IPS-20b (cell line): Measurements from ENCODE around the gene ARHGAP15.

ENCODE experiments used
- H3K27ac ChIP-seq: one replicate; pipeline ENCODE4 v1.5.1; 2013; ENCODE audit warnings: low read length
- H3K27me3 ChIP-seq: 2 replicates; pipeline ENCODE4 v1.6.1; 2013; ENCODE audit warnings: mild to moderate bottlenecking, low read length, inconsistent platforms; ENCODE audit not compliant: insufficient read depth
- H3K36me3 ChIP-seq: 2 replicates; pipeline ENCODE4 v1.6.1; 2013; ENCODE audit warnings: low read depth, mild to moderate bottlenecking, inconsistent platforms, low read length, moderate library complexity; ENCODE audit not compliant: insufficient read depth
- H3K4me1 ChIP-seq: 2 replicates; pipeline ENCODE4 v1.6.1; 2013; ENCODE audit warnings: mild to moderate bottlenecking, control low read depth, inconsistent platforms, low read length, moderate library complexity; ENCODE audit not compliant: insufficient read depth
- H3K4me3 ChIP-seq: 2 replicates; pipeline ENCODE4 v1.5.1; 2013; ENCODE audit warnings: mild to moderate bottlenecking, low read length, inconsistent platforms
- H3K9ac ChIP-seq: 2 replicates; pipeline ENCODE4 v1.6.1; 2013; ENCODE audit warnings: low read depth, mild to moderate bottlenecking, inconsistent platforms, low read length, moderate library complexity
- H3K9me3 ChIP-seq: 2 replicates; pipeline ENCODE4 v1.6.1; 2013; ENCODE audit warnings: mild to moderate bottlenecking, low read depth, low read length, inconsistent platforms; ENCODE audit not compliant: insufficient read depth

The ARHGAP15 gene

DNA sequence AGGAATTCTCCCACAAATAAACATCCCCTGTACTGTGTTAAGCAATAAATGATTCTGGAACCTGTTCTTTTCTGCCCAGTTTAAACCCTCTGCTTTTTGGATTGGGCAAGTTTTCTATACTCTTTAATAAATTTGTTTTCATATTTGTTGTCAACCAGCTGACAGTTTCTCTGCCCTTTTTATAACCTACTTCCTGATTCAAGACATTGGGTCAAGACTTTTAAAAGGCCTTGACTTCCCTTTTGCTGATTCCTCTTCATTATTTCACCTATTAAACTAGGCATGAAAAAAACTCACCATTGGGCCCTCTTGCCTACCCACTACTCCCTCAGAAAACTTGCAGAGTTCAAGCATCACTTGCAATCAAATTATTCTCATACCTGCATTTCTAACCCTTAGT lies 459.5 kb downstream of the ARHGAP15 start:
- no peaks in the 10 kb centered on the region for H3K27me3 ChIP-seq
- H3K4me3 ChIP-seq = no peak overlapping the region
- no peaks in the 10 kb centered on the region for H3K9me3 ChIP-seq
- no peaks in the 10 kb centered on the region for H3K4me1 ChIP-seq
- H3K36me3 ChIP-seq = no peaks in the 10 kb centered on the region
- H3K27ac ChIP-seq = no peak overlapping the region
- H3K9ac ChIP-seq = no peak overlapping the region

DNA sequence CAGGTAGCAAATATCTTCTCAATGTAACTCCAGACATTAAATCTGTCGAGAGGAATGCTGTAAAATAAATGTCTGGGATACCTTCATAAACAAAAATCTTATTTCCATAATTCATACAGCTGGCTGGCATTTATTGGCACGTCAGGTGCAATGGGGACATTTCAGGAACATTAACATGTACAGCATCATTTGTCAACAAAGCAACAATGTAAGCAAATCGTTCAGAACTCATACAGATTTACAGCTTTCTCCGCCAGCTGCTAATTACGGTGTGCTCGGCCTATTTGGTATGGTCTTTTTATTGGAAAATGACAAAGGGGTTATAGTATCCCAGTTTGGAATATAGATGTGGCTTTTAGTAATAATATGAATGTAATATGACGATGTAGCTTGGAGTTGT lies 464.9 kb downstream of the ARHGAP15 start:
- H3K36me3 ChIP-seq = no peaks in the 10 kb centered on the region
- no peaks in the 10 kb centered on the region for H3K27me3 ChIP-seq
- H3K27ac ChIP-seq = no peak overlapping the region
- no peaks in the 10 kb centered on the region for H3K9me3 ChIP-seq
- no peaks in the 10 kb centered on the region for H3K4me1 ChIP-seq
- no peak overlapping the region for H3K9ac ChIP-seq
- H3K4me3 ChIP-seq = no peak overlapping the region

DNA sequence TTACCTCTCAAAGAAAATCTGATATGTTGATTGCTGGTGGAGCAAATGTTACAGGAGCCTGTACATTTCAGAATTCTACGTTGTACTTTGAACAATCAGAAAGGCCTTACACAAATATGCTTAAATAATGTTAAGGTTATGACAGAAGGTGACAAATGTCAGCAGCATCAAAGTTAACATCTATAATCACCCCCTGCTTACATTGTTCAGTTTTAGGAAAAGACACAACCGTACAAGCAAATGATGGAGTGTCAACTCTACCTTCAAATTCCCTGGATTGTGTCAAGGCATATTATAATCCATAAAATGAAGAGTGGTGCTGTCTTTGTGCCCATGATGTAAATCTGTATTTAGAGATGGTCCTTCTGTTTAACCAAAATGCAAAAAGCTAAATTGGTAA lies 465.5 kb downstream of the ARHGAP15 start:
- H3K4me1 ChIP-seq = no peaks in the 10 kb centered on the region
- no peaks in the 10 kb centered on the region for H3K27me3 ChIP-seq
- no peak overlapping the region for H3K4me3 ChIP-seq
- no peaks in the 10 kb centered on the region for H3K36me3 ChIP-seq
- H3K9ac ChIP-seq = no peak overlapping the region
- H3K27ac ChIP-seq = no peak overlapping the region
- no peaks in the 10 kb centered on the region for H3K9me3 ChIP-seq

DNA sequence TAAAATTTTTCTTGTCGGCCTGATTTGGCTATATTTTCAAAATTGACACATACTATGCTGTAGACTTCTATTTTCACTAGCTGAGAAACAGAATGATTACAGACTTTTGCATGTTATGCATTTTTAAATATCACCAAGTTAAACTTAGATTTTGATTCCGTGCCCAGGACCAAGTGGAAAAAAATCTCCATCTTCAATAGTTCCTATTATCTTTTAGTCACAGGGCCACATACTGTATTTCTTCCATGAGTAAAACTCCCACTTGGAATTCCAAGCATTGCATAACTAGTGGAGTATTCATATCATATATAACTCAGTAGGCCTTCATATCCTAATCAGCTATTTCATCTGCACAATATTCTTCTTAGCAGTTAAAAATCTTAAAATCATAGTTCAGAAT lies 470.9 kb downstream of the ARHGAP15 start:
- Histone ChIP-seq H3K36me3 (no peaks in the 10 kb centered on the region), H3K27ac (no peak overlapping the region), H3K9ac (no peak overlapping the region), H3K9me3 (no peaks in the 10 kb centered on the region), H3K27me3 (no peaks in the 10 kb centered on the region), H3K4me3 (no peak overlapping the region), H3K4me1 (peaks cover 29% of the 10 kb centered on the region; the same call in 1 of the 2 replicates)

DNA sequence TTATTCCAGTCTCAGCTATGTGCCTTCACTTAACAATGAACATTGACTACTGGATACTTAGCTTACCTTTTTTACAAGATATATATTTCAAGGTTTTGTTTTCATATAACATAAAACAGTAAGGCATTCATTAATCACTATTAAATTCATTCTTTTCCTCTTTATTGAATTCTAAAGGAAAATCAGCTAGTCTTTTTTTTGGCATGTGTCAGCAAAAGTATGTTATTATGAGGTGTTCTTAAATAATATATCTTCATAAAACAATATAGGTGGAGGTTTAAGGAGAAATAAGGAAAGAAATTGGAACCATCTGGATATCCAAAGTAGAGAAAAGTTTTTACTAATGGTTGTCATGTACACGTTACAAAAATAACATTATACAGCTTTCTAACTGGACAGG lies 472.6 kb downstream of the ARHGAP15 start:
- Histone ChIP-seq H3K9ac (no peak overlapping the region), H3K27ac (no peak overlapping the region), H3K4me3 (no peak overlapping the region), H3K36me3 (no peaks in the 10 kb centered on the region), H3K27me3 (no peaks in the 10 kb centered on the region), H3K9me3 (no peaks in the 10 kb centered on the region), H3K4me1 (peaks cover 30% of the 10 kb centered on the region; the same call in 1 of the 2 replicates)

DNA sequence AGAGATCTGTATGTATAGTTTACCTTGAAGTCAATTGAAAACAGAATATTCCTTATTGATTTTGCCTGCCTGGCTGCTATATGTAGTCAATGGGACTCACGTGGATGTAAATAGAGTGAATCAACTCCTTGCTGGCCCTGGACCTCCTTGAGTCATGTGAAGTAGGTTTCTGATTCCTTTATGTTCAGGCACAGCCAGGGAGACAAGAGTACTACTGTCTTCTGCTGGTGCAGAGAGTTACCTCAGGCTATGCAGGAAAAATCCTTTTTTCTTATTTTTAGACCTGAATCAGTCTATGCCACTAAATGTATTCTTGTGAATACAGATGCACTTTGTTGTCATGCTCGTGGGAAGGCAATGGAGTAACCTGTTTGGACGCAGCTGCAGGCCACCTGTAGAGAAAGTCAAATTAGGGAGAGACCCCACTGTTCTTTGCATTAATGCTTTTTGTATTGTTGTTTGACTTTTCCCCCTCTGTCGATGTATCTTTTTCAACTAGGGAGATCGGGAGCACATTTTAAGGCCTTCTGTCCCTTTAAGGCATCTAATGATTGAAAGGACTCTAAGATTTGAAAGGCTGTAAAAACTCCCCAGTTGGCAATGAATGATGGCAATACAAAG lies 473.9 kb downstream of the ARHGAP15 start:
- H3K36me3 ChIP-seq = no peaks in the 10 kb centered on the region
- H3K9me3 ChIP-seq = no peaks in the 10 kb centered on the region
- H3K4me3 ChIP-seq = peak overlapping the region; percentile 16; the same call in 1 of the 2 replicates
- no peak overlapping the region for H3K27ac ChIP-seq
- H3K27me3 ChIP-seq = no peaks in the 10 kb centered on the region
- H3K9ac ChIP-seq = peak overlapping the region; percentile 4; the same call in 1 of the 2 replicates
- H3K4me1 ChIP-seq = peaks cover 42% of the 10 kb centered on the region; the same call in 1 of the 2 replicates

DNA sequence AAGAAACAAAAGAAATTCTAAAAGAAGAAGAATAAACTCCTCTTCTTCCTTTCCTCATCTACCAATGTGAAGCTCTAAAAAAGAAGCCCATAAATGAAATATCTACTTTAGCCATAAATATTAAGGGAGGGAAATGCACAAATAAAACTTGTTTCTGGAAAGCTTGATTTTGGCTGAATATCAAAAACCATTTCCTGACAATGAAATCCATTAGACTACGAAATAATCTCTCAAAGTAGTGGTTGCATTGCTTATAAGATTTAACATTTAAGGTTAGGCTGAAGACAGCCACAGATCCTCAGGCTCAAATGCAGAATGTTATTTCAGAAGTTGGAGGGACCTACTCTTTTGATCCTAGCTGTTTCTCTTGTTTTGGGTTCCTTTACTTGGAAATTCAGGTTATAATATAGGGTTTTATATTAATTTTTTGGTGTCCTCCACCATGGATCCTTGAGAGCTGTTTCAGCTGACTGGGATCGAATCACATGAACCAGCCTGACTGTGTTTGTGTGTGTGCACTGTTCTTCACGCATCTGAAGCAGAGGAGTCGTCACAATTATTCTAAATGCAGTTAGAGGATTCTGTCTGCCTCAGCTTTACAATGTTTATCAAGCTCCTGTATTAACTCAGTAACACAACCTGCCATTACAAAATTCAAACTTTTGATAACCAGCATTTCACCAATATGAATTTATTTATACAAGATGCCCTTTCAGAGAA lies 474.8 kb downstream of the ARHGAP15 start:
- no peaks in the 10 kb centered on the region for H3K27me3 ChIP-seq
- H3K4me1 ChIP-seq = peaks cover 50% of the 10 kb centered on the region; the same call in 1 of the 2 replicates
- H3K4me3 ChIP-seq = no peak overlapping the region; the same call in 1 of the 2 replicates
- no peak overlapping the region for H3K27ac ChIP-seq
- no peaks in the 10 kb centered on the region for H3K9me3 ChIP-seq
- peak overlapping the region; percentile 4; the same call in 1 of the 2 replicates for H3K9ac ChIP-seq
- no peaks in the 10 kb centered on the region for H3K36me3 ChIP-seq

DNA sequence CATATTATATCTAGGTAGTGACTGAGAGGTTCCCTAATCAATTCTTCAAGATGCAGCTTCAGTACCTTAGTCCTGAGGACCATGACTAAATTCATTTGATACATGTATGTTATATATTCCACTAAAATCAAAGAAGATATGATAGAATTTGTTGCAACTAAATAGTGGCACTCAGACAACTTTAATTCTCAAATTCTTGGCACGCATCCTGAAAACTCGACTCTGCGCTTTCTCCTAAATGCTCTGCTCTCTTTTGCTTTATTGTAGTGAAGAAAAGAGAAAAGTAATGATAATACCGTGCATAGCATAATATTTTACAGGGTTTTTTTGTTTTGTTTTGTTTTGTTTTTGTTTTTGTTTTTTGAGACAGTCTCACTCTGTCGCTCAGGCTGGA lies 475.3 kb downstream of the ARHGAP15 start:
- Histone ChIP-seq H3K27me3 (no peaks in the 10 kb centered on the region), H3K27ac (no peak overlapping the region), H3K9ac (no peak overlapping the region), H3K4me3 (no peak overlapping the region), H3K9me3 (no peaks in the 10 kb centered on the region), H3K36me3 (no peaks in the 10 kb centered on the region), H3K4me1 (peaks cover 53% of the 10 kb centered on the region; the same call in 1 of the 2 replicates)

DNA sequence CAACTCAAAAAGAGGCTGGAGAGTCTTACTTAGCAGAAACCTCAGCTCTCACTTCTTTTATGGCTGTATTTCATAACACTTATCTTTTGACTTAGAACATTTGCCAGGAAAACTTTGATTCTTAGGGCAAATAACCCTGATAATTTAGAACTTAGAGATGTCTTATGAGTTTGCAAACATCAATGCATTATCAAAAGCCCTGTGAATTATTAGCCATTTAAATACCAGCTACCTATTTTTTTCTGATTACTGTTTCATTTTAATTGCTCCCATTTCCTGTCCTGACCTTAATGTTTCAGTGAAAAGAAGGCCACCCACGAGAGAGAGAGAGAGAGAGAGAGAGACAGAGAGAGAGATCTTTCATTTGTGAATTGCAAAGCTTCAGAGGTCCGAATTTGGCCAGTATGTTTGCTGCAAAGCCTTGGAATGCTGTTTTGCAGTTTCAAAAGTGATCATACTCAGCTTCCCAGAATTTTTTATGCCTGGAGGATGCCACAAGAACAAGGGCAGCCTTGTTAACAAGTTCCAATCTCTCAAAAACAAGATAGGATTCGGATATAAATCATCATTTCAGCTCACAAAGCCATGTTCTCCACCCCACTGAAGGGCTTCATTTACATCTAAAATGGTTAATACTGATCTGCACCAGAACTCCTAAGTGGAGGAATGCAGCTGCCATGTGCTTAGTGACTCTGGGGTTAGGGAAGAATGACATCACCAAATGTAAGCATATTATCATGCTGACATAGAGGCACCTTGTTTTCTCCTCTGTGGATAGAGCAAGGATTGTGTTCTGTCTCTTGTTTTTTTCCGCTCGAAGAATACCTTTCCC lies 478.2 kb downstream of the ARHGAP15 start:
- Histone ChIP-seq H3K4me3 (peak overlapping the region; percentile 15; the same call in 1 of the 2 replicates), H3K4me1 (peaks cover 45% of the 10 kb centered on the region; the same call in 1 of the 2 replicates), H3K36me3 (no peaks in the 10 kb centered on the region), H3K9ac (peak overlapping the region; percentile 54; the same call in 1 of the 2 replicates), H3K9me3 (no peaks in the 10 kb centered on the region), H3K27ac (no peak overlapping the region), H3K27me3 (no peaks in the 10 kb centered on the region)

DNA sequence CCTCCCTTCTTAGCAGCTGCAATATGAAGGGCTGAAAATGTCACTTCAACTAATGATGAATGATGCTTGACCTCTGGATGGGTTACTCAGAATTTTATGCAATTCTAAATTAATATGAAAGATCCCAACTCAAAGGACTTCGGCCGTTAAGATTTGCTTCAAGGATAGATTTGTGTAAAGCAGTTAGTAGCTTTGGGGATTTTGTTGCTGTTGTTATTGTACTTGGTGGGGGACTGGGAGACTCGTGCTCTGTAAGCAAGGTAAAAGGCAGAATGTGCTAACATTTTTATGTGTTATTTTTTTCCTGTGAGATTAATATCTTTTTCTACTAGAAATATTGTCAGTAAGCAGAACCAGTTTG lies 478.8 kb downstream of the ARHGAP15 start:
- Histone ChIP-seq H3K9ac (peak overlapping the region; percentile 54; the same call in 1 of the 2 replicates), H3K4me1 (peaks cover 39% of the 10 kb centered on the region; the same call in 1 of the 2 replicates), H3K27ac (no peak overlapping the region)

DNA sequence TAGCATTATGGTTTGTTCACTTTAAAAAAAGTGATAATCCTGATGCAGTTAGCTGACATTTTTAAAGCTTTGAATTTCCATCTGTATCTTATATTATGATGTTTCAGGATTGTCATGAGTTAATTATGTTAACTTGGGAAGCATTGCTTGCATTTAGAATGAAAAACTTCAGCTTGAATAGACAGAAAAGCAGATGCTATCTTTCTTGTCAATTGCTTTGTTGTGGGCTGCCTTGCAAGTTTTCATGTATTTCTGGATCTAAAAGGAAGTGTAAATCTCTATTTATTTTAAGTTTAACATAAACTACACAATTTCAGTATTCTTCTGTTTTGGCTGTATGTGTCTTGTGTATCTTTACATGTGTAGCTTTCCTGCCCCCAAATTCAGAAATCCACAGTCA lies 479.5 kb downstream of the ARHGAP15 start:
- Histone ChIP-seq H3K9me3 (no peaks in the 10 kb centered on the region), H3K36me3 (no peaks in the 10 kb centered on the region), H3K4me3 (no peak overlapping the region), H3K27me3 (no peaks in the 10 kb centered on the region), H3K4me1 (peaks cover 32% of the 10 kb centered on the region; the same call in 1 of the 2 replicates), H3K9ac (no peak overlapping the region), H3K27ac (no peak overlapping the region)

More for the DNA sequence above, 478.8 kb downstream of the ARHGAP15 start:
- Histone ChIP-seq H3K9me3 (no peaks in the 10 kb centered on the region), H3K4me3 (peak overlapping the region; percentile 15; the same call in 1 of the 2 replicates), H3K27me3 (no peaks in the 10 kb centered on the region), H3K36me3 (no peaks in the 10 kb centered on the region)
